Stimulated activated CD4-positive, alpha-beta T cell treated with anti-CD3 and anti-CD28 coated beads, Interleukin-2, amount 100 ng/mL, for 4 hours (primary cell): ENCODE measurements around the gene RILP.
"Not testable (repeated sequence)": the region's sequence is repeated elsewhere in the genome, so short reads cannot be mapped to it uniquely, and the experiment has no call there.

Experiments
- DNase-seq: peaks from one replicate; pipeline ENCODE4 v3.0.0-alpha.2; 2020; ENCODE audit warnings: low read depth

Gene RILP, protein sequence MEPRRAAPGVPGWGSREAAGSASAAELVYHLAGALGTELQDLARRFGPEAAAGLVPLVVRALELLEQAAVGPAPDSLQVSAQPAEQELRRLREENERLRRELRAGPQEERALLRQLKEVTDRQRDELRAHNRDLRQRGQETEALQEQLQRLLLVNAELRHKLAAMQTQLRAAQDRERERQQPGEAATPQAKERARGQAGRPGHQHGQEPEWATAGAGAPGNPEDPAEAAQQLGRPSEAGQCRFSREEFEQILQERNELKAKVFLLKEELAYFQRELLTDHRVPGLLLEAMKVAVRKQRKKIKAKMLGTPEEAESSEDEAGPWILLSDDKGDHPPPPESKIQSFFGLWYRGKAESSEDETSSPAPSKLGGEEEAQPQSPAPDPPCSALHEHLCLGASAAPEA

DNA sequence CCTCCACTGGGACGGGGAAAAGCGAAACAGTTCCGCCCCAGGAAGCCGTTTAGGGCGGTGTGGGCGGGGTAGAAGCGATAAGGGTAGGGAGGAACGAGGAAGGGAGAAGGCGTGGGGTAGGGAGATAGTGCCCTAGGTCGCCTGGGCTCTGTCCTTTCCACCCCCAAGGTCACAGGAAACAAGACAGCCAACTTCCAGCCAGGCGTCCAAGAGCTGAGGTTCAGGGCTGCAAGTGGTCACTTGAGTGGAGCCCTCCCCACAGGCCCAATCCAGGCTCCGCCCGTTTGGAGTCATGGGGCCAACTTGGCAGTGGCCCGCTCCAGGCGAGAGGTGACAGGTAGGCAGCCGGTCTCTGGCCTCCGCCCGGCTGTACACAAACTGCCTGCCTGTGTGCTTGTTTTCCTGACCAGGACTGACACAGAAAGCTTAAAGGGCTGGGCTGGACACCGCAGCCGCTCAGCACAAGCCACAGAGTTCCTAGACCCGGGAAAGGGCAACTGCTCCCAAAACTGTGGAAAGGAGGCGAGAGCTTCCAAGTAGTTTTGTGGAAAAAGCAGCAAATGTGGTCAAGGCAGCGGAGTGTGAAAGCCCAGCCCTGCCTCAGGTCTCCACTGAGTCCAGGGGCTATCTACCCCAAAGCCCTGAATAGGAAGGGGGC is at the start of gene RILP:
TSS of gene RILP (minus strand) at position 23 of the 658 bp plus-strand sequence. CDS start 62 bp downstream, outside the sequence.
- no peak for DNase-seq

DNA sequence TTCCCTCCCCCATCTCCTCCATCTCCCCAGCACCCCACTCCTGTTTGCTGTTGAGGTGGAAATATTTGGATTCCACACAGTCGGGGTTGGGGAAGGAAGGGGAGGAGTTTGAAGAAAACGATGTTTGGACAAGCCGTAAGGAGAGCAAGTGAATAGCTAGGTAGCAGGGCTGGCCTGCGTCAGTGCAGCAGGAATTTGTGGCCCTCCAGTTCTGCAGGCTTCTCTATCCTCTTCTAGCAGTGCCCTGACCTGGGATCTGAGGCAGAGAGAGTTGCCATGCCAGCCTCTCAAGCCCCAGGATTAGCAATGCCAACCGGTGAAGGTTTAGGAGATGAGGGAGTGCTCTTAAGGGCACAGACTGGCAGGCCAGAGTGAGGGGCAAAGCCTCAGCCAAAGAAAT is 48.0 kb upstream of the RILP start:
- DNase-seq = no peak

DNA sequence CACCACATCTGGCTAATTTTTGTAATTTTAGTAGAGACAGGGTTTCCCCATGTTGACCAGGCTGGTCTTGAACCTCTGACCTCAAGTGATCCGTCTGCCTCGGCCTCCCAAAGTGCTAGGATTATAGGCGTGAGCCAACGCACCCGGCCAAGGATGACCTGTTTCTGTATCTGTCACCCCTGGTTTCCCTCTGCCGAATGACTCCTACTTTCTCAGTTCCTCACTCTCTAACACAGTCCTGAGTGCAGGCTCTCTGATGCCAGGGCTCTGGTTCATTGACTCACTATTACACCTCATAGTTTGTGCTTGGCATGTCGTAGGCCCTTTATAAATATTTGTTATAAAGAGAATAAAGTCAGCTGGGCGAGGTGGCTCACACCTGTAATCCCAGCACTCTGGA is 45.7 kb upstream of the RILP start:
- no peak for DNase-seq

DNA sequence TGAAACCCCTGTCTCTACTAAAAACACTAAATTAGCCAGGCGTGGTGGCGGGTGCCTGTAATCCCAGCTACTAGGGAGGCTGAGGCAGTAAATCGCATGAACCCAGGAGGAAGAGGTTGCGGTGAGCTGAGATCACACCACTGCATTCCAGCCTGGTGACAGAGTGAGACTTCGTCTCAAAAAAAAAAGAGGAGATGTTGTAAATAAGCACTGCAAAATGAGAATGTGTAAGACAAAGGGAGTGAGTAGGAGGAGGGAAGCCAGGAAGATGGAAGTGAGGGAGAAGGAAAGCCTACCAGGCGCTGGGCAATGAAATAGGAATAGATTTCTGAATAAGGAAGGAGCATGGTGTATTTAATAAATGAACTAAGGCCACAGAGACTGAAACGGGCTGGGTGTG is 43.7 kb upstream of the RILP start:
- DNase-seq = no peak

DNA sequence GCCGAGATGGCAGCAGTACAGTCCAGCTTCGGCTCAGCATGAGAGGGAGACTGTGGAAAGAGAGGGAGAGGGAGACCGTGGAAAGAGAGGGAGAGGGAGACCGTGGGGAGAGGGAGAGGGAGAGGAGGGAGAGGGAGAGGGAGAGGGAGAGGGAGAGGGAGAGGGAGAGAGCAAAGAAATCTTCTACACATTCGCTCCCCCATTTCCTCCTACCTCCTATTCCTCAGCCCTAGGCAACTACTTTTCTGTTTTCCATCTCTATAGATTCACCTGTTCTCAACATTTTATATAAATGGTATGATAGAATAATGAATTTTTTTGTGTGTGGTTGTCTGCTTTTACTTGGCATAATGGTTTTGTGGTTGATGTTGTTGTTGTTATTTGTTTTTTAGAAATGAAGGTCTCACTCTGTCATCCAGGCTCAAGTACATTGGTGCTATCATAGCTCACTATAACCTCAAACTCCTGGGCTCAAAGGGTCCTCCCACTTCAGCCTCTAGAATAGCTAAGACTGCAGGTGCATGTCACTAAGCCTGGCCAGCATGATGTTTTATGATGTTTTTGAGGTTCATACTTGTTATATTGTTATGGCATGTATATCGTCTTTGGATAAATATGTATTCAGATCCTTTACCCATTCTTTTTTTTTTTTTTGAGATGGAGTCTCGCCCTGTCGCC is 41.0 kb upstream of the RILP start:
- no peak for DNase-seq

GRCh38 chr17:1688405-1688804 is 38.7 kb upstream of the RILP start:
- not testable (repeated sequence) for DNase-seq

- DNase-seq = no peak
Observed at GRCh38 chr17:1686086-1686485, 36.4 kb upstream of the RILP start.

- DNase-seq = peak; percentile 97
Observed at GRCh38 chr17:1684378-1685189, 34.9 kb upstream of the RILP start, which contains the start of gene PRPF8. Gene PRPF8 (minus strand): TSS chr17:1684867. CDS start chr17:1684571, 296 bp downstream.

DNA sequence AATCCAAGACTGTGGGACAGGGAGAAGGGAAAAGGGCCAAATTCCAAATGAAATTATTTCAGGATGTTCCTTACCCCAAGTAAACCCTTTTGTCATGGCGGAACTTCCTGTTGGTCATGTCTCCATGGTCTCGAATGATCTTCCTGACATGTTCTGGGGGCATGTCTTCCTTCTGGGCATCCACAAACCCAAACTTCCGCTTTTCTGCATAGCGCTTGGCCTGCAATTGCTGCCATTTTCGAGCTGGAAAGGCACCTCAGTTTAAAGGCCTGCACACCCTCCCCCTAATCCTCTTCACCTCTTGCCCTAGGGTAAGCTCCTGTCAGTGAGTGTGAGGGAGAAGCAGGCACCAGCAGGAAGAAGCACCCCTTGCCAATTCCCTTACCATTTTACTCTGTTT is 33.8 kb upstream of the RILP start:
- no peak for DNase-seq

DNA sequence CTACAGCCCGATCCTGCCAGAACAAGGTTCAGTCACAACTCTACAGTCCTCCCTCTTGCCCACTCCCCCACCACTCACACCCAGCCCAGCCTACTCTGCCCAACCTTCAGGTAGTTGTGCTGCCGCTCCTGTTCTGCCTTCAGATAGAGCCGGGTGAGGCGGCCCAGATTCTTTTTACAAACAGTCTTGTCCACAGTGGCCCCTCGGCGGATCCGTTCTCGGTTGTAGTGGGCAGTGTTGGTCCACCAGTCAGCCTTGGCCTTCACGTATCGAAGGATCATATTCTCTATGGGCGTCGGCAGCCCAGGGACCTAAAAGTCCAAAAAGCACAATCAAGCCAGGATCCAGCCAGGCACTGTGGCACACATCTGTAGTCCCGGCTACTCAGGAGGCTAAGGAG is 26.7 kb upstream of the RILP start:
- DNase-seq = no peak

- DNase-seq = no peak
Observed at GRCh38 chr17:1673041-1673785, 23.5 kb upstream of the RILP start.

- not testable (repeated sequence) for DNase-seq
Observed at GRCh38 chr17:1663934-1664333, 14.3 kb upstream of the RILP start.

DNA sequence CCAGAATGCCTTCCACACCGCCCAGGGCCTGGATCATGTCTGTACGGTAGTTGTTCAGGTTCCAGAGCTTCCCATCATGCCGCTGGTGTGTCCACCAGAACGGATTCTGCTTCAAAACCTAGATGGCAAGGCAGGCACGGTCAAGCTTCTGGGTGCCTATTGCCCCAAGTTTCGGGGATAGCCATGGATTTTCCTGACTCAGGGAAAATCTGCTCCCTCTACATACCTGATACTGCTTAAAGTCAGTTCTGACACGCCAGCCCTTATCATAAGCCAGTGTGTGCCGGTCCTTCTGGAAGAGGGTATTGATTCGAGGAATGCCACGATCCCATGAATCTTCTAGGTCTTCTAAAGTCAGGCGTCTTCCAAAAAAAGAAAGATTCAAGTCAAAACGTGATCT is 11.4 kb upstream of the RILP start:
- no peak for DNase-seq

GRCh38 chr17:1658100-1658499 is 8.4 kb upstream of the RILP start:
- DNase-seq = no peak

DNA sequence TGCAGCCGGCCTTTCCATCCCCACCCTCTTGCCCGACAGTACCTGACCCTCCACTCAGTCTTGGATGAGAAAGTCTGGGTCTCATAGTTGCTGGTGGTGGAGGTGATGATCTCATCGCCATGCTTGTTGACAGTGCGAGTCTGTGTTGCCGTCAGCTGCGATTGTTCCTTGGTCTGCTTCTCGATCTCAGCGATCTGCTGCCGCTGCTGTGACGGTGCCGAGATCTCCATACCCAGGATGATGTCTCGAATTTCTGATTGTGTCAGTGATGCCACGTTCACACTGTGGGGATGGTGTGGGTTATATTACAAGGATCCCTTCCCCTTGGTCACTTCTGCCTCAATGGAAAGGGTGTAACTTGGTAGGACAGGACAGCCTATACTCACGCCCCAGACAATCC is 4.1 kb upstream of the RILP start:
- DNase-seq = no peak

DNA sequence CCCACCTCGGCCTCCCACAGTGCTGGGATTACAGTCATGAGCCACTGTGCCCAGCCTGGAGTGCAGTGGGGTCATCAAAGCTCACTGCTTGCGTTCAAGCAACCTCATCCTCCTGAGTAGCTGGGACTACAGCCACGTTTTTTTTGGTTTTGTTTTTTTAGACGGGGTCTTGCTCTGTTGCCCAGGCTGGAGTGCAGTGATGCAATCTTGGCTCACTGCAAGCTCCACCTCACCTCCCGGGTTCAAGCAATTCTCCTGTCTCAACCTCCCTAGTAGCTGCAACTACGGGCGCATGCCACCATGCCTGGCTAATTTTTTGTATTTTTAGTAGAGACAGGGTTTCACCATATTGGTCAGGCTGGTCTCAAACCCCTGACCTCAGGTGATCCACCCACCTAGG is 3.1 kb upstream of the RILP start:
- DNase-seq = not testable (repeated sequence)

DNA sequence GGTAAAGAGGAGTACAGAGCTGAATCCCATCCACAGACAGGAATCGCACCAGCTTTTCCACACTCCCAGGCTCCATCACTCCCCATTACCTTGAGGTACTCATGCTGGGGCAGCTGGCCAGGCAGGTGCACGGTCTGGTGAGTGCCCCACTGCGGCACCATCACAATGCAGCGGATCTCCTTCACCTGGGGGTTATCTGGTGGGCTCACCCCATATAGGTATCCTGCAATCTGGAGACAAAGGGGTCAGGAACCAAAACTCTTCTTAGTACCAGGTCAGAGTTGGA is 1.8 kb upstream of the RILP start:
- DNase-seq = no peak

- DNase-seq = no peak
Observed at GRCh38 chr17:1650731-1651558, 1.3 kb upstream of the RILP start.

DNA sequence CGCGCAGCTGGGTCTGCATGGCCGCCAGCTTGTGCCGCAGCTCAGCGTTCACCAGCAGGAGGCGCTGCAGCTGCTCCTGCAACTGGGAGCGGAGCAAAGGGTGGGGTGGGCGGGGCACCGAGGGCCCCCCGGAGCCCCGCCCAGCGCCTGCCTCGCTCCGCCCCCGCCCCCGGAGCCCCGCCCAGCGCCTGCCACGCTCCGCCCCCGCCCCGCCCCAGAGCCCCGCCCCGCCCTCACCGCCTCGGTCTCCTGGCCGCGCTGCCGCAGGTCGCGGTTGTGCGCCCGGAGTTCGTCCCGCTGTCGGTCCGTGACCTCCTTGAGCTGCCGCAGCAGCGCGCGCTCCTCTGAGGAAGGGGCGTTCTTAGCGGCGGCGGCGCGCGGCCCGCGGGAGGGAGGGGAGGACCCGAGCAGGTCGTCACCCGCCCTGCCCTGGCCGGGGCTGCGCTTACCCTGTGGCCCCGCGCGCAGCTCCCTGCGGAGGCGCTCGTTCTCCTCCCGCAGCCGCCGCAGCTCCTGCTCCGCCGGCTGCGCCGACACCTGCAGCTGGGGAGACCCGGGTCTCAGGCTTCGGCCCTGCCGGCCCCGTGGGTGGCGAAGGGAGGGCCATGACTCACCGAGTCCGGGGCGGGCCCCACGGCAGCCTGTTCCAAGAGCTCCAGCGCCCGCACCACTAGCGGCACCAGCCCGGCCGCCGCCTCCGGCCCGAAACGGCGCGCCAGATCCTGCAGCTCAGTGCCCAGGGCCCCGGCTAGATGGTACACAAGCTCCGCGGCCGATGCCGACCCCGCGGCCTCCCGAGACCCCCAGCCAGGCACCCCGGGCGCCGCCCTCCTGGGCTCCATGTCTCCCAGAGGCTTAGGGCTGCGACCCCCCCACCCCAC is 463 bp downstream of the RILP start:
- peak; percentile 91 for DNase-seq
